NCI-H526 (cell line): ENCODE measurements around the gene SLC29A3.
"Not testable (repeated sequence)": the region's sequence is repeated elsewhere in the genome, so short reads cannot be mapped to it uniquely, and the experiment has no call there.

Experiments used
- DNase-seq, 2 experiments: peaks; one replicate each; lab custom pipeline; 2025; lab: John Stamatoyannopoulos, UW

The SLC29A3 gene

GRCh38 chr10:71284544-71285179 lies 34.4 kb upstream of the SLC29A3 start:
- no peak for DNase-seq

GRCh38 chr10:71285180-71285545 lies 33.9 kb upstream of the SLC29A3 start:
- peak in 1 of 2 experiments; percentile 64 for DNase-seq

DNA sequence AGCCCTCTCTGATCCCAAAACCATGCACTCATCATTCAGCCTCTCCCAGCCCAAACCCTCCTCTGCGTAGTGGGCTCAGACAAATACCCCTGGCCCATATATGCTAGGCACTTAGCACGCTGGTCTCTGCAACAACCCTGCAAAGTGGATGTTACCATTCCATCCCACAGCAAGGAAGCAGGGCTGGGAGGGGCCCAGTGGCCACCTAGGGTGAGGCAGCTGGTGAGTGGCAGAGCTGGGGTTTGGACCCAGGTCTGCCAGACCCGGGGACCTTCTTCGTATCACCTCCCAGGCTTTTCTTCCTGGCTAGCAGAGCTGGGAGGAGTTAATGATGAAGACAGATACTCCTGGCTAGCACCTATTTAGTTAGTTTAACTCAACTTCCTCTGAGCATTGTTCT lies 33.1 kb upstream of the SLC29A3 start:
- no peak for DNase-seq

- no peak for DNase-seq
Observed at GRCh38 chr10:71286521-71287294, 32.4 kb upstream of the SLC29A3 start.

DNA sequence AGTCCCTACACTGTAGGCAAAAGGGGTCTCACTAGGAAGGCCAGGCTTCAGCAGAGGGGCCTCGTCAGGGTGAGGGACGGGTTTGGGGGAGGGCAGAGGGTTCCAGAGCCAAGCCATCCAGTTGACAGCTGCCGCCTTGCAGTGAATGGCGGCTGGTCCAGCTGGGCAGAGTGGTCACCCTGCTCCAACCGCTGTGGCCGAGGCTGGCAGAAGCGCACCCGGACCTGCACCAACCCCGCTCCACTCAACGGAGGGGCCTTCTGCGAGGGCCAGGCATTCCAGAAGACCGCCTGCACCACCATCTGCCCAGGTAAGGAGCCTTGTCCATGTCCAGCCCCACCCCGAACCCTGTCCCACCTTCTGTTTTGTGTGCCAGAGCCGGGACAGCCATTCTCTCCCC lies 31.6 kb upstream of the SLC29A3 start:
- no peak for DNase-seq

GRCh38 chr10:71288461-71288860 lies 30.6 kb upstream of the SLC29A3 start:
- no peak for DNase-seq

DNA sequence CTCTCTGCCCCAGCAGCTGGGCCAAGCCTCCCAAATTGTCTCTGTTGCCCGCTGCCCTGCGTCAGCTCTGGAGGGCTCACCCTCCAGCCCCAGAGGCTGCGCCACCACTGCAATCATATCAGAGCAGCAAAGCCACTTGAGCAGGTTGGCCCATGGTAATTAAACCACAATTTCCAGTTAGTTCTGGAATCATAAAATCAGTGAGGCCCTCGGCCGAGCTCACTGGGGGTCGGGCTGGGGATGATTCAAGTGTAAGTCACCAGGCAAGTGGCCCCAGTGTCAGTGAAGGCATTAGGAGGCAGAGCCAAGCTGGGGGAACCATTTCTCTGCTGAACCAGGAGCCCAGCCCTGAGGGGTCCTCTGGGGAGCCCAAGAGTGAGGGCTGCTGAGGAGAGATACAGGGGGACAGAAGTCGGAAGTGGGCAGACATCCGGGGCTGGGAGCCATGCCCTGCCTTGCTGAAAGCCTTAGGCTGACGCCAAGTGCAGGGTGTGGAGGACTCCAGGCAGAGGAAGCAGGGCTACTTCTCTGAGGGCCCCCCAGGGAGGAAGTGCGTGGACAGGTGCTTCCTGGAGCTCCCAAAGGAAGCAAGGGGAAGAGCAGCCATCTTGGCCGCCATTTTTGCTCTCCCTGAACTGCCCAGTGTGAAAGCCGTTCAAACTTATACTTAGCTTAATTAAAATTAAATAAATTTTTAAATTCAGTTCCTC lies 29.5 kb upstream of the SLC29A3 start:
- DNase-seq = no peak

DNA sequence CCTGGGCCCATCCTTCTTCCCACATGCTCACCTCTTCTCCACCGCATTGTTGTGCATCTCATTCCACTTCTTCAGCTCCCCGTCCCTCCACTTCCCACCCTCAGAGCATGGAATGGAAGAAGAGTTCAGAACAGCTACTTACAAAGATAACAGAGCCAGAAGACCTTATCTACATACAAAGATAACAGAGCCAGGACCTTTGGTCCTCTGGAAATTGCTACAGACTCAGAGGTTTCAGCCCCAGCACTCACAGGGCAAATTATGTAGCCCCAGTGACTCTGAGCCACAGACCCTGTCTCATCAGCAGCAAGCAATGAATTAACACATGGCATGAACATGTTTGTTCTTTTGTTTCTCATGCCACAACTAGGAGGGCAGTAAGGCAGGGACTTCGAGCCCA lies 28.7 kb upstream of the SLC29A3 start:
- DNase-seq = no peak

GRCh38 chr10:71290806-71291527 lies 28.1 kb upstream of the SLC29A3 start:
- no peak for DNase-seq

- DNase-seq = no peak
Observed at GRCh38 chr10:71291528-71291900, 27.5 kb upstream of the SLC29A3 start.

- no peak for DNase-seq
Observed at GRCh38 chr10:71292624-71293445, 26.2 kb upstream of the SLC29A3 start.

DNA sequence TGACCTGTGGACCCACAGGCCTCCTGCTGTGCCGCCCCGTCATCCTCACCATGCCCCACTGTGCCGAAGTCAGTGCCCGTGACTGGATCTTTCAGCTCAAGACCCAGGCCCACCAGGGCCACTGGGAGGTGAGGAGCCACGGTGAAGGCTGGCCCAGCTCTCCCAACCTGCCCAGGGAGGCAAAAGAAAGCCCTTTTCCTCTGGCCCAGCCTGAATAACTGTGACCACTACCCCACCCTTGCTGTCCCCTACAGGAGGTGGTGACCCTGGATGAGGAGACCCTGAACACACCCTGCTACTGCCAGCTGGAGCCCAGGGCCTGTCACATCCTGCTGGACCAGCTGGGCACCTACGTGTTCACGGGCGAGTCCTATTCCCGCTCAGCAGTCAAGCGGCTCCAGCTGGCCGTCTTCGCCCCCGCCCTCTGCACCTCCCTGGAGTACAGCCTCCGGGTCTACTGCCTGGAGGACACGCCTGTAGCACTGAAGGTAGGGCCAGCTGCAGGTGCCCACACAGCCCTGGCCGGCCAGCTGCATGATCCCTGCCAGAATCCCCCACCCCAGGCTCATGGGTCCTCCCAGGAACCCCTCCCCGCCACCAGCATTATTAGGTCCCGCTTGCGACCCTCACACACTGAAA lies 25.5 kb upstream of the SLC29A3 start:
- no peak for DNase-seq

DNA sequence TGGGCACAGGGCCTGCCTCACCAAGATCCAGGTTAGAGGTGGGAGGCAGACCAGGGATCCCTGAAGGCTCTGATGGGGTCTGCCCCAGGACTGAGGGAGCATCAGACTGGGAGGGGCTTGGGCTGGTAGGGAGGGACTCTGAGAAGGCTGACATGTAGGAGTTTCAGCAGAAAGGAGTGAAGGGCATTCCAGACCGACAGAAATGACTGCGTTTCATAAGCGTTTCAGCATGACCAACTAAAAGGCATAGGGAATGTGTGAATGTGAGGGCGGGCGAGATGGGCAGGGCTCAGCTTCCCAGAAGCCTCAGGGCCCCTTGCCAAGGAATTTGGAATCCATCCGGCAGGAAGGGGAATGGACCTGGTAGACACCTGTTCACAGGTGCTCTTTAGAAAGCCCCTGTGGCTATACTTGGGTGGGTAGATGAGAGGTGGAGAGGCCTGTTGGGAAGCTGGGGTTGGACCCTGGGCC lies 24.9 kb upstream of the SLC29A3 start:
- no peak for DNase-seq

DNA sequence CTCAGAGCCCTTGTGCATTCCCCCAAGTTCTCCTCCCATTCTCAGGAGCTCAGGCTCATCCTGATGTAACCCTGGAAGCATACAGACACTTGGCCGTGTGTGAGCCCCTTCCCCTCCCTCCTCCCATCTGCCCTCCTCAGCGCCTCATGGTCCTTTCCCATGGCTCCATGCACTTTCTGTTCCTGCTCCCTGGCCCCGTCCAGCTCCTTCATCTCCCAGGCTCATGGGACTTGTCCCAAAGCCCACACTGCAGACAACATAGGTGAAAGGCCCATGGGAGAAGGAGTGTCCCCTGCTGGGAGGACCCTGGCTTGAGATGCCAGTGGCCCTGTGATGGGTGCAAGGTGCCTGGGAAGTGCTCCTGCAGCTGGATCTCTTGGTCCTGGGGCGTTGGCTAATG lies 24.2 kb upstream of the SLC29A3 start:
- no peak for DNase-seq

GRCh38 chr10:71295641-71296040 lies 23.4 kb upstream of the SLC29A3 start:
- no peak for DNase-seq

GRCh38 chr10:71296086-71296485 lies 23.0 kb upstream of the SLC29A3 start:
- DNase-seq = no peak

- DNase-seq = not testable (repeated sequence)
Observed at GRCh38 chr10:71296811-71297210, 22.2 kb upstream of the SLC29A3 start.

DNA sequence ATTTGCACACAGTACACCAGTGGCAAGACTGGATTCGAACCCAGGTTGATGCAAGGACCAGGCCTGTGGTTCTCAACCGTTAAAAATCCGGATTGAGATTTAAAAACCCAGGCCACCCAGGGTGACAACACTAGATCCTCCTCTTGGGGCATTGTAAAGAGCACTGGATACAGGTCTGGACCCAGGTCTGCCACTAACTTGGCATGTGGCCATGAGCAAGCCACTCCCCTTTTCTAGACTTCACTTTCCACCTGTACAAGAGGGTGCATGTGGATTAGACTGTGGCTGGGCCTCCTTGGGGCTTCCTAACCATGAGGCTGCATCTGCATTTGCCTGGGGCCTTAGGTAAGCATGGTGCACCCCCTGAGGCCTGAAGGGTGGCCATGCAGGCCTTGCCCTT lies 21.7 kb upstream of the SLC29A3 start:
- DNase-seq = no peak

DNA sequence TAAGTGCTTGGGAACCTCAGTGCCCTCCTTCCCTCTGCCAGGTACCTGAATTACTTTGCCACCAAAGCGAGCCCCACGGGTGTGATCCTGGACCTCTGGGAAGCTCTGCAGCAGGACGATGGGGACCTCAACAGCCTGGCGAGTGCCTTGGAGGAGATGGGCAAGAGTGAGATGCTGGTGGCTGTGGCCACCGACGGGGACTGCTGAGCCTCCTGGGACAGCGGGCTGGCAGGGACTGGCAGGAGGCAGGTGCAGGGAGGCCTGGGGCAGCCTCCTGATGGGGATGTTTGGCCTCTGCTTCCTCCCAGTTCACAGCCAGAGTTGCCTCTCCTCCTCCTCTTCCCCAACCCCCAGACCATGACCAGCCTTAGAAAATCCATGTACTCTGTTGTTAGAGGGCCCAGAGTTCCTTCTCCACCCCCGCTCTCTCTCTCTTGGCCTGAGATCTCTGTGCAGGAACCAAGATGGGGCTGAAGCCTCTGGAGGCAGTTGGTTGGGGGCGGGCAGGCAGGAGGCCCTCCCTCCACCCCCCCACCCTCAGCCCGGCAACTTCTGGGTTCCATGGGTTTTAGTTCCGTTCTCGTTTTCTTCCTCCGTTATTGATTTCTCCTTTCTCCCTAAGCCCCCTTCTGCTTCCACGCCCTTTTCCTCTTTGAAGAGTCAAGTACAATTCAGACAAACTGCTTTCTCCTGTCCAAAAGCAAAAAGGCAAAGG lies 19.8 kb upstream of the SLC29A3 start:
- DNase-seq = no peak
